Posterior vena cava (tissue), 2 donors: ENCODE measurements around the gene CFAP90. TPM values are rescaled to one million over a fixed set of nuclear protein-coding genes. Genes with fewer than 3 reads are reported as not detected.

Experiments
- DNase-seq: peaks from one replicate; pipeline ENCODE4 v3.0.0-alpha.2; 2020; ENCODE audit warnings: low spot score
- intact Hi-C, 2 donors: fragments of 100-400 bp; cut with DNase I; formaldehyde crosslinking; loops; one replicate each; pipeline versions ENCODE4 v1.14.1 to v1.14.2; 2022 to 2023
- total RNA-seq, 2 donors: library from RNA; stranded (reverse); fragmentation: NEBNext Ultra II Directional; extraction: Animal tissue kit (Norgen Biotek cat#: 25700); gene quantifications; one replicate each; pipeline ENCODE4 v1.2.1, GENCODE V29; 2021
- donor health status: DM: yes; HTN: yes; CAD: no.
- donor health status: DM: yes; HTN: yes; CAD: no.

Gene CFAP90
- total RNA-seq, 2 donors from 2014 or later: 0.14 TPM; not detected in 1

DNA sequence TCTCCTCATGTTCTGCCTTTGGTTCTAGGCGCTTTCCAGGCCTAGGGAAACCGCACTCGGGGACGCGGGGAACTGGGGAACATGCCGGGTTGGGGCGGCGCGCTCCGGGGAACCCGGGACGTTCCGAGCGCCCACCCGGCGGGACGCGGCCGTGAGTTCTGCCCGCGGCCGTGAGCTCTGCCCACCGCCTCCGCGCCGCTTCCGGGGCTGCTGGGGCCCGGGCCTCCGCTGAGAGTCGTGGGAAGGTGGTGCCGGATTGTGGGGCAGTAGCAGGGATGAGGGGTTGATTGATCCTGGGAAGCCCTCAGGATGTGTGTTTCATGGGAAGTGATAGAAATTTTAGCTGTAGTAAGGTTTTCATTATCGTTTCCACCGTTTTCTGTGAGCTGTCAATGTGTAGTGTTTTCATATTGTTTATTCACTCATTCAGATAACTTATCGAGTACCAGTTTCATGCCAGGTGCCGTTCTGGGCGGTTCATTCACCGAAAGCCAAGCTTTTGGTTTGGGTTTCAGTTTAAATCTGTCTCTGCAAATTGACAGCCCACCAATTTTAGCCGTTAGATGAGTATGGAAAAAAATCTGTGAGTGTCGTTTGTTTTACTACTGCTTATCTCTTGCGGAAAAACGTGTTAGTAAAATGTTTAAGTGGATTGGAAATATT lies 18.7 kb upstream of the CFAP90 start:
- peak; percentile 82 for DNase-seq
- intact Hi-C loops: no loop called here

DNA sequence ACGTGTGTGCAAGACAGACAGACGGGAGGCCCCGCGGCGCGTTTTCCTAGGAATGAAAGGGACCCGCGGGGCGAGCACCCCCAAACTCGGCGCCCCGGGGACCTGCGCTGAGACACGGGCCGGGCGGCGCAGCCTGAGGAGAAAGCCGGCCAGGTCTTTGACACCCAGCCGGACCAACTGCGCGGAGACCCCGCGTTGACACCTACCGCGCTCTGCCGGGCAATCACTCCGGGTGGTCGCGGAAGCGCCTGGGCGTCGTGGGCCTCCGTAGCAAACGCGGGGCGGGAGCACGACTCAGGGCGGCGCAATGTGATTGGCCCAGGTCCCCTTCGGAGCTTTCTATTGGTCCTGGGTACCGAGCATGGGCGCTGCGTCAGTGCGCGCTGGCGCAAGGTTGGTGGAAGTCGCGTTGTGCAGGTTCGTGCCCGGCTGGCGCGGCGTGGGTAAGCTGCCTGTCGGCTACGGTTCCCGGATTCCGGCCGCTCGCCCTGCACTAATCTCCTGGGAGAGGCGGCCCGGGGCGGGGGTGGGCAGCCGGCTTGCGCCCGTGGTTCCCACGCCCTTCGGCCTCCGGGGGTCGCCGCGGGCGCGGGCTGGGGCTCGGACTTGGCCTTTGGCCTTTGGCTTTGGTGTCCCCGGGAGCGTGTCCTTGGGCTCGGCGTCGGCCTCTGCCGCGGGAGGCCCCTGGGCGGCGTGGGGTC lies 18.0 kb upstream of the CFAP90 start, which contains the start of the genes FASTKD3 and MTRR:
TSS of gene FASTKD3 (minus strand) at position 259 of the 701 bp plus-strand sequence. CDS start 948 bp downstream, outside the sequence.
TSS of gene MTRR (plus strand) at position 376 of the 701 bp plus-strand sequence. CDS start 1,647 bp downstream, outside the sequence.
- peak; percentile 98 for DNase-seq
- intact Hi-C loops: no loop called here

DNA sequence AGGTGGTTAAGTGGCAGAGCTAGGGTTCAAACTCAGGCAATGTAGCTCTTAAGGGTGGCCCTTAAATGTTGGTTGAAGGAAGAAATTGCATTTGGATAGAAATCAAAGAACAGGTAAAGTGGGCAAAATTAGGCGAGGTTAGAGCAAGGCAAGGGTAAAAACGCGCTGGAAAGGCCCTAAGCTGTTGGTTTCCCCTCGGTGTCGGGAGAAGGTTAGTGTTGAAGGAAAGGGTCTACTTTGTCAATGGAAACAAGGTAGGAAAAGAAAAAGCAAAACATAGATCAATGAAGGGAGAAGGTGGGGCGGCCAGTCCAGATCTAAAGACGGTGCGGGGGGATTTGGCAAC lies 17.5 kb upstream of the CFAP90 start:
- intact Hi-C loops: no loop called here
- no peak for DNase-seq

DNA sequence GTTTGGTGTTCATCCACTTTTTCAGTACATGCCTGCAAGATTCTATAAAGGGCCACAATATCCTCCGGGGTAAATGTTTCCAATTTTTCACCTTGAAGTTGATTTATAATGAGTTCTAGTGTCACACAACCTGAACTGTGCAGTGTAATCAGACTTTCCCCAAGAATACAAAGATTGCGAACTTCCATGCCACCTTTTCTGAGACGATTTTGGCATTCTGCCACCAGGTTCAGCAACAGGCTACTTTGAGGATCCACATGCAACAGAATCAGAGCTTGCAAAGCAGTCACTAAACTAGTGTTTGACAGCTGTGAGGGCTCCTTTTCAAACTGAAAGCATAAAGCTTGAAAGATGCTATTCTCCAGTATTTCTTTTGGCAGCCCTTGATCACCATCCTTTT lies 16.3 kb upstream of the CFAP90 start:
- DNase-seq: no peak
- intact Hi-C loops: no loop called here

DNA sequence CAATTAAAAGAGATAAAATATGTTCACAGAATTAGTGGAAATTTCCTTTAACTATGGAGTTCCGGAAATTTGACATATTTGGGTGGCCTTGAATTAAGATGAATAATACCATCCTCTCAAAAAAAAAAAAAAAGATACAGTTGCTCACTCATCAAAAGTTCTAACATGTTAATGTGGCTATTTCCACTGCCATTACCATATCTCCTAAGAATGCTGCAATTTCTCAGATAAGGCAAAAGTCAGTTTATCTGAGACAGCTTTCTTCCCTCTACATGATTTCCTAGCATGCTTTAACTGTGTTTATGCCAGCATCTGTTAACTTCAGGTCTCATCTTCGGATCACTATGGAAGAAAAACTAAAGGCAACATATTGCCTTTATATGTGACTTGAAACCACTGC lies 15.3 kb upstream of the CFAP90 start:
- no peak for DNase-seq
- intact Hi-C loops: no loop called here

DNA sequence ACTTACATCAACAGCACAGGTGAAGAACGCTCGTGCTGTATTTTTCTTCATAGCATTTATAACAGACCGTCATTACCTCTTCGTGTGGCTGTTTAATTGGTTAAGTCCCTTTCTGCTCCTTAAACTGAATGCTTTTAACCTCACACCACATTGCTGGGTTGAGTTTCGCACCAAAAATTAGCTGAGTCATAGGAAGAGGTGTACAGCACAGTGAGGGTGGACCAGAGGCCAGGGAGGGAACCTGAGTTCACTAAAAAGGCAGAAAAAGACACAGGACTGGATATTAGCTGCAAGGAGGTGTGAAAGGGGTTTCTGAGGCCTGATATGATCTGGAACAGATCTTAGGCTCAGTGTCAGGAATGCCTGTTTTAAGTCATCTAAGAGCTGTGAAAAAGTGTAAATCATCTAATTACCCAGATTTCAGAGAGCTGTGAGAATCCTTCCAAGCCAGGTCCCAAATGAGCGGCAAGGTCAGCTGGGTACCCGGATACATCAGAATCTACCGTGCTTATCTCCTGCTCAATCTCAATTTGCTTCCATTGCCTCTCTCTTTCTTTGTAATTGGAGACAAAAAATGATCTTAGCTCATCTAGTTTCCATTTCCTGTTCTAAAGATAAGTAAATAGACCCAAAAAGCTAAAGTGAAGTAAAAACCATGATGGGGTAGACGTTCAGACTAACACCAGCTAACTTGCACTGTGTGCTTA lies 7.1 kb upstream of the CFAP90 start:
- no peak for DNase-seq
- intact Hi-C loops: no loop called here

DNA sequence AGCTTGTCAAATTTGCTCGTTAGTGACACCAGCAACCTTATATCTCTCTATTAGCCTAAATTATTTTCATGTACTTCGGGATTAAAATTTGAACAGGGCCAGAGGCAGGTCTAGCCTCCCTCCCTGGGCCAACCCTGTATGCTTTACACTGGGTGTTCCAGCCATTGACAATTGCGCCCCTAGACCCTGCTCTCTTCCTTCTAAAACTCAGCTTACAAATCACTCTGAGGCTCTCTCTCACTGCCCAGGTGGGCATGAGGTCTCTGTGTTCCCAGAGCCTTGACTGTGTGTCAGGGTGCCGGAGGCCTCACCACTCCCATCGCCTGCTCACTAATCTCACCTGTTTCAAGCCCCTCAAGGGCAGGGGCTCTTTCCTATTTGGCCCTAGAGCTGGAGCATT lies 6.4 kb upstream of the CFAP90 start:
- no peak for DNase-seq
- intact Hi-C loops: no loop called here

DNA sequence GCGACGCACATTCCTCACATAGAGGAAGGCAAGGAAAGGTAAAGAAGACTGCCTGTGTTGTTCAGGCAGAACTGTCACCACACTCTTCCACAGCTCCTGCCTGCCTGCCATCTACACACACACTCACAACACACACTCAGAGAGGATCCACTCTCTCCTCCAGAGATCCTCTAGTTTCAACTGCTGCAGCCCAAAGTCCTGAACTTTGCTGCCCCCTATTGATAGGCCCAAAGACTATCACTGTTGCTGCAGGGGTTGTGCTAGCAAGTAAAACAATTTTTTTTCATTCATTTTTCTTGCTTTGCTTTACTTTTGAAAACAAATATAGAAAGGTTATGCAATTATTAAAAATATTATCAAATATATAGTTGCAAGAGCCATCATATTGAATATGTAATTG lies 5.9 kb upstream of the CFAP90 start:
- intact Hi-C loops: no loop called here
- DNase-seq: no peak

DNA sequence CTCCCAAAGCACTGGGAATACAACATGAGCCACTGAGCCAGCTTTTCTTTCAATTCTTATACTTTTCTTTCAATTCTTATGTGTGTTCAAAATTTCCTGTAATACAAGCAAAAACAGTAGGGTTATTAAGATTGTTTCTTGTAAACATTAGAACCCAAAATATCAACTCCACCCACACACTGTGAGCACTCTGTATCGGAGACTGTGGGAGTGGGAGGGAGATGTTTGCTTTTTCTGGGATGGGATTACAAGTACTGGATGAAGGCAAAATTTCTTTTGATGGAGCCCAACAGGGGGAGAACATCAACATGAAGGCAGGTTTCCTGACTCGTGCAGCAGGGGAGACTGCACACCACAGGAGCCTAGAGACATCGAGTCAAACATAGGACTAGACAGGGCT lies 4.7 kb upstream of the CFAP90 start:
- intact Hi-C loops: no loop called here
- no peak for DNase-seq

DNA sequence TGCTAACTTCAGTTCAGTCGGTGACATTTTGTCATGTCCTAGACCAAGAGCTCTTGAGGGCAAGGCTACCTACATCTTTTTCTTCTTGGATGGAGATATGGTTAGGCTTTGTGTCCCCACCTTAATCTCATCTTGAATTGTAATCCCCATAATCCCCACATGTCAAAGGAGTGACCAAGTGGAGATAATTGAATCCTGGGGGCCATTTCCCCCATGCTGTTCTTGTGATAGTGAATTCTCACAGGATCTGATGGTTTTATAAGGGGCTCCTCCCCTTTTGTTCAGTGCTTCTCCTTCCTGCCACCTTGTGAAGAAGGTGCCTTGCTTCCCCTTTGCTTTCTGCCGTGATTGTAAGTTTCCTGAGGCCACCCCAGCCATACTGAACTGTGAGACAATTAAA lies 2.1 kb upstream of the CFAP90 start:
- DNase-seq: no peak
- intact Hi-C loops: no loop called here

DNA sequence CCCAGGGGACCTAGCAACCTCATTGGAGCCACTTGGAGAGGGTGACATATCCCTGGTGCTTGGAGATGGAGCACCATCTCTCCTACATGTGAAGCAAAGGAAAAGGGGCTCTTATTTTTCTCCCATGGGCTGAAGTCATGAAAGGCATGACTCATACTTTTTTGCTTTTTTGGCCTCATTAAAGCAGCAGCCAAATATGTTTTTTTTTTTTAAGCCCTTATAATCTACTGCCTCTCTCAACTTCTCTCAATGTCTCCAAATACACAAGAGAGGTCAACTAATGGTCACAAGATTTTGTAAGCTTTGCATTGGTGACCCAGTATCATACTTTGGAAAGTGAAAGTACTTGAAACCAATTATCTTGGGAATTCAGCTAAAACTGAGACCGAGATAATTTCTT lies 1.6 kb upstream of the CFAP90 start:
- intact Hi-C loops: no loop called here
- no peak for DNase-seq

DNA sequence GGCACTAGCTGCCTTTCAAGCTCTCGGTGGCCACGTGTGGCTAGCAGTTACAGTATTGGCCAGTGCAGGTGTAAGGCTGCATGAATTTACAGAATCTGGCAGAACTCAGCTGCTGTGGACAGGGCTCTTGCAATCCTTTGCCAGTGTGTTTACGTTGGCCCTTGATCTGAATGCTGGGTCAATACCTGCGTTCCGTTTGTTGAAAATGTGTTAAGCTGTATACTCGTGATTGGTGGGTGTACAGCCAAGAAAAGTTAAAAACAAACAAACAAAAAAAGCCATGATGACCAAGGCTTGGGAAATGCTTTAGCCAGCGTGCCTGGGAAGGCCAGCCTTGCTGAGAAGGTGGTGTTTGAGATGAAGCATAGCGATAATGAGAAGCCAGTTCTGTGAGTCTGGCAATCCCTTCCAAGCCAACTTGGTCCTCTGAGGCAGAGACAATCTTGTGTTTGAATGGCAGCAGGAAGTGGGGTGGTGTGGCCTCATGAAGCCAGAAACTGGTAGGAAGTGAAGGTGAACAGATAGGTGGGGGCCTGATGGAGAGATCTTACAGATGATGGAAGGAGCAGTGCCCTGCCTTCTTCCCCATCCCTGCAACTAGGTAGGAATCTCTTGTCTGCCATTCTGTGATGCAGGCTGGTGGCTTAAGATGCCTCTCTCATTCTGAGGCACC lies 820 bp upstream of the CFAP90 start:
- intact Hi-C loops: no loop called here
- DNase-seq: no peak

DNA sequence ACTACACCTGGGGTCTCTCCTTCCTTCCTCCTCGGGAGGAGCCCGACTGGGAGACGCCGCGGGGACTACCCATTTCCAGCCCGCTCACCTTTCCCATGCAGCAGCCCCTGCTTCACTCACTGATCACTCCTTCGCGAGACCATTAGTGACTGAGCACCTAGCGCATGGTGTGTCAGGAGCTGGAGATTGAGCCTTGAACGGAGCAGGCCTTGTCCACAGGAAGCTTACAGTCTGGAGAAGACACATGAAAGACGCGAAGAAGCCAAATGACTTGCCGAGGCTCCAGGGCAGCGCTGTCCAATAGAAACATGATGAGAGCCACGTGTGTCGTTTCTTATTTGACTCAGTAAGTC lies 283 bp upstream of the CFAP90 start:
- intact Hi-C loops: no loop called here
- DNase-seq: no peak

DNA sequence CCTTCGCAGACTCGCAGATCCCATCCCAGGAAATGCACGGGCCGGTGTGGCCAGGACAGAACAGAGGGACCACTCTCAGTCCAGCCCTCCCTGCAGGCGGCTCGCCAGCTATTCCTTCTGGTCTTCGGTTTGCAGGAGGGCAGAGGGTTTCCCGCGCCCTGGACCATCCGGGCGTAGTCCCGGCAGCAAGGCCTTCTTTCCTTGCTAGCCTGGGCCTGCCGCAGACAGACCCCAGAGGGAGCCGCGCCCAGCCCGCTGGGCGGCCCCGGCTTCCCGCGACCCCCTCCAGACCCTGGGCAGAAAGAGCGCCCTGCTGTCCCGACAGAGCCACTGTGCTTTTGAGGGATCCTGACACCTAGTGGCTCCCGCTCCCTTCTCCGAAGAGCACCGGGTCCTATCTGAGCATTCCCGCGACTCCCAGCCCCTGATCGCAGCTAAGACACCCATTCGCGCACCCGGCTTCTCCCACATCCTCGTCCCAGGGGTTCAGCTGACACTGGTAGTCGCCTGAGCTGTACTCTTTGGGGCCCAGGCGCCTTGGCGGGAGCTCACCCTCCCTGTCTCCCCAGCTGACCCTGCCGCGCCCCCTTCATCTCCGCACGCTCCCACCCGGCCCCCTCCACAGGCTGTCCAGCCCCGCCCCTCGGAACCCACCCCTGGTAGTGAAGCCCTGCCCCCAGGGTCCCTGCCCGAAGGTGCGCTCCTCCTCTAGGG lies 1.1 kb downstream of the CFAP90 start:
- intact Hi-C loops: no loop called here
- DNase-seq: no peak

DNA sequence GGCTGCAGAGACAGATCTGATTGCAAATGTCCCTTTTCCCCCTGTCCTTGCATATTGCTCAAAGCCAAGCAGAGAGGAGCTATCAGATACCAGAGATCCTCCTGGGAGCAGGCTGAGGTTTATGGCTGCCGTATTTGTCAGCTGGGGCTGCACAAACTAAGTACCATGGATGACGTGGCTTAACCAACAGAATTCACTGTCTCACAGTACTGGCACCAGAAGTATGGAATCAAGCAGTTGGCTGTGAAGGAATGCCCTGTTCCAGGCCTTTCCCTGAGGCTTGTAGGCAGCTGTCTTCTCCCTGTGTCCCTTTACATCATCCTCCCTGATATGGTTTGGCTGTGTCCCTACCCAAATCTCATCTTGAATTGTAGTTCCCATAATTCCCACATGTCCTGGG lies 2.6 kb downstream of the CFAP90 start:
- intact Hi-C loops: no loop called here
- DNase-seq: no peak

DNA sequence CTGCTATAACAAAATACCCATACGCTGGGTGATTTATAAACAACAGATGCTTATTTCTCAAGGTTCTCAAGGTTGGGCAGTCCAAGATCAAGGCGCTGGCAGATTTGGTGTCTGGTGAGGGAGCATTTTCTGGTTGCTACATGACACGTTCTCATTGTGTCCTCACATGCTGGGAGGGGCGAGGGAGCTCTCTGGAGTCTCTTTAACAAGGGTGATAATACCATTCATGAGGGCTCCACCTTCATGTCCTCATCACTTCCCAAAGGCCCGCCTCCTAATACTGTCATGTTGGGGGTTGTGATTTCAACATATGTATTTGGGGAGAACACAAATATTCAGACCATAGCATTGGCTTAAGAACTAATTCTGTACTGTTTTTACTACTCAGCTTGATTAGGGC lies 4.6 kb downstream of the CFAP90 start:
- no peak for DNase-seq
- intact Hi-C loops: no loop called here

DNA sequence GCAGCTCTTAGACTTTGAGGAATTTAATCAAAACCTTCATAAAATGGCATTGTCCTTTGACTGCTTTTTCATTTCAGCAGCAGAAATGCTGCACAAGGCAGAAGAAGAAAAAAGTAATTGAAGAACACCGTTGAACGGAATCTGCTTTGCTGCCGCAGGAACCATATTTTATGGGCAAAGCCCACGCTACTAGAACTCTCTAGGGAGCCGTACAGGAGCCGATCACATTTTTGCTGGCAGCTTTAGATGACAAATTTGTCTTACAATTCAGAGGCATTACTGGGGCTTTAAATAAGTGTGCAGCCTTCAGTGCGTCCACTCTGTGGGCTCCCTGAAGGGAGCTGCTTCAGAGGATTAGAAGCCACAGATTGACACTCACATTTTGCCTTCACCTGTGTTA lies 5.4 kb downstream of the CFAP90 start:
- intact Hi-C loops: no loop called here
- no peak for DNase-seq

DNA sequence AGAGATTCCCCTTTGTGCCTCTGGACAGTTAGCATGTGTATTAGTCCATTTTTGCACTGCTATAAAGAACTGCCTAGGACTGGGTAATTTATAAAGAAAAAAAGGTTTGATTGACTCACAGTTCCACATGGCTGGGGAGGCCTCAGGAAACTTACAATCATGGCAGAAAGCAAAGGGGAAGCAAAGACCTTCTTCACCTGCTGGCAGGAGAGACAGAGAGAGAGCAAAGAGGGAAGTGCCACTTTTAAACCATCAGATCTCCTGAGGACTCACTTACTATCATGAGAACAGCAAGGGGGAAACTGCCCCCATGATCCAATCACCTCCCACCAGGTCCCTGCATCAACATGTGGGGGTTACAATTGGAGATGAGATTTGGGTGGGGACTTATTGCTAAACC lies 6.0 kb downstream of the CFAP90 start:
- no peak for DNase-seq
- intact Hi-C loops: no loop called here

DNA sequence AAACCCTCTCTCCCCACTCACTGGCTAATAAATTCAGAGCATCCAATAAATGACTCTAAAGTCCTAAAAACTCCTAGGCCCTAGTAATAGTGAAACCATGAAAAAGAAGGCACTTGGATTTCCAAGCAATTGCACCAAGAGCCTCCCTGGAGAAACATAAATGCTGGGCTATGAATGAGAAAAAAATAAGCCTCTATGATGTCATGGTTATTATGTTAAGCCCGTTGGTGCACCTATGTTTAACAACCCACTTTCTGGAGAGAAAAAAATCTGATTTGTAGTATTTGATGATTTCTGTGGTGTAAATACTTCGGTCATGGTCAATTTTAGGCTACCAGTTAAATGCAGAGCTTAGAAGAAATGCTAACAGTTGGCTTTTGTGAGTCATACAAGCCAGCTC lies 8.4 kb downstream of the CFAP90 start:
- intact Hi-C loops: no loop called here
- DNase-seq: no peak

DNA sequence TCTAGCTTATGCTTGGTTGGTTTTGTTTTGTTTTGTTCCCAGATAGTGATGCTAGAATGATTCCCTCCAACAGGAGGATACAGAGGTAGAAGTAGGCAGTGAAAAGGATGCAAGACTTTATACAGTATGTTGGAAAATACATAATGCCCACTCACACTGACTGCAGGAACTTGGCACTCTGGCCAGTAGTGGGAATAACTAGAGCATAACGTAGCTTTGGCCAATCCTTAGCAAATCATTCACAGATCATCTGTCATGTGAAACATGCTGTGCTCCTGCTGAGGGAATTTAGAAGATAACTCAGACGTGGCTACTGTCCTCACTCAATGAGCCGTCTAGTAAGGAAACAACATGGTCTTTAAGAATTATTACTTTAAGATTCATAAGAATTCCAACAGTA lies 13.5 kb downstream of the CFAP90 start:
- DNase-seq: no peak
- intact Hi-C loops: no loop called here
